ENCODE measurements around the gene SLFN12L. TPM values are rescaled to one million over a fixed set of nuclear protein-coding genes. Genes with fewer than 3 reads are reported as not detected.
"Not testable (repeated sequence)": the region's sequence is repeated elsewhere in the genome, so short reads cannot be mapped to it uniquely, and the experiment has no call there.

Gene SLFN12L
- not detected for polyA plus RNA-seq (2013, experiment 1 of 2; ENCODE audit: insufficient read length)
- not detected for polyA plus RNA-seq (2013, experiment 2 of 2; ENCODE audit: insufficient read length)

- no peak for DNase-seq
Measured at GRCh38 chr17:35537601-35538141, at the start of gene SLFN12L. SLFN12L (minus strand) TSS chr17:35537678; CDS start chr17:35522364, 15,314 bp downstream.

DNA sequence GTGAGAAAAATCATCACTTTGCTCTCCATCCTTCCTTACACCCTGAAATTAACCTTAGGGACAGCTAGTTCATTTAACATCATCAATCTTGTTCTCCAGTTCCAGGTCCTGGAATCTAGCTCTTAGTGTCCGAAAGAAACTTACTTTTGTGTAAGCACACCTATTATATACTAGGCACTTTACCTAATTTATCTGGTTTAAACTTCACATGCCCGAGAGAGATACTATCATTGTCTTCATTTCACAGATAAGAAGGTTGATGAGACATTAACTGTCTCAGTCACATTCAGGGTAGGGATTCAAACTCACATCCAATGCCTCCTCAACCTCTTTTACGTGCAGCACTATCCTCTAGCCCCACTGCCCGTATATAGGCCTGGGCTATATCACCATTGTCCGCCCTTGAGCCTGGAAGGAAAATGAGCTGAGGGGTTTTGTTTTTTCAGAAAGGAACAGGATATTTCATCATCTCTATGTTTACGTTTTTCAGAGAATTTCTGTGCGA lies 49.1 kb upstream of the SLFN12L start:
- no peak for DNase-seq

DNA sequence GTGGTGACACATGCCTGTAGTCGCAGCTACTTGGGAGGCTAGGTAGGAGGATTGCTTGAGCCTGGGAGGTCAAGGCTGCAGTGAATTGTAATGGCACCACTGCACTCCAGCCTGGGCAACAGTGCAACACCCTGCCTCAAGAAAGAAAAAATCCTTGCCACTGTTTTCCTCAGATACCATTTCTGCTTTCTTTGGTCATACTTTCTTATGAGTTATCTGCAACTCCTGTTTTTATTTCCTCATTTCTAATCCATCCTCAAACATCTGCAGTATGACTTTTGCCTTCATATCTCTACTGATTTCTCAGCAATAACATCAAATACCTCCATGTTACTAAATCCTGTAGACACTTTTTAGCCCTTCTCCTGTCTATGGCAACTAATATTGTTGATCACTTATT lies 46.6 kb upstream of the SLFN12L start:
- DNase-seq: no peak

- DNase-seq: no peak
Measured at GRCh38 chr17:35578929-35579432, 41.5 kb upstream of the SLFN12L start.

- peak; percentile 88 for DNase-seq
Measured at GRCh38 chr17:35578197-35578928, 40.9 kb upstream of the SLFN12L start, which contains the start of gene PEX12. PEX12 (minus strand) TSS chr17:35578571; CDS start chr17:35578021, 550 bp downstream.

DNA sequence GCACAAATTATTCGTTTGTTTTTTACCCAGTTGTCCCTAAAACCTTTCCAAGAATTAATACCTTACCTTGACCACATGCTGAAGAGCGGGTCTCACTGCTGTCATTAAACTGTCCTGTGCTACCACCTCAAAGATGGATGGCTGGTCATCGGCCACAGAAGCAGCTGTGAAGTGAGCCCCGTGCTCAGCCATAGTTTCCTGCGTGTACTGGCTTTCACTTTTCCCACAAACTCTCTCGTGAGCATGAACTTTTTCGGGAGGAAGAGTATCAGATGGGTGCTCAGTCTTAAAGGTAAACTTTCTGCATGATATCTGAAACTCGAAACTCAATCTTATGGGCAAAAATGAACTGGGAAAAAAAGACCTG lies 40.3 kb upstream of the SLFN12L start:
- DNase-seq: no peak

GRCh38 chr17:35575759-35576158 lies 38.3 kb upstream of the SLFN12L start:
- DNase-seq: no peak

- DNase-seq: no peak
Measured at GRCh38 chr17:35569405-35569804, 31.9 kb upstream of the SLFN12L start.

DNA sequence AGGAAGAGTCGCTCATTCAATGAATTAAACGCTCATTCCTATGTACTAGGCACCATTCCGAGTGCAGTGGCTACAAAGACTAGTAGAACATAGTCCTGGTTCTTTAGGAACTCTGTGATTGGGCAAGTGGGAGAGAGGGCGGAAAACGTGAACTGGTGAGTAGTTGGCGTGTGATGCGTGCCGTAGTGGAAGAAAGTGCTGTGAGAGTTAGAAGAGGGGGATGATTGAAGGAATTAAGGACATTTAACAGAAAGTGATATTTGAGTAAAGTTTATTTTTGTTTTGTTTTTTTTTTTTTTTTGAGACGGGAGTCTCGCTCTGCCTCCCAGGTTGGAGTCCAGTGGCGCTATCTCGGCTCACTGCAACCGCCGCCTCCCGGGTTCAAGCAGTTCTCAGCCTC lies 31.1 kb upstream of the SLFN12L start:
- DNase-seq: no peak

GRCh38 chr17:35566968-35567367 lies 29.5 kb upstream of the SLFN12L start:
- no peak for DNase-seq

- DNase-seq: not testable (repeated sequence)
Measured at GRCh38 chr17:35563181-35563580, 25.7 kb upstream of the SLFN12L start.

- DNase-seq: no peak
Measured at GRCh38 chr17:35560703-35561102, 23.2 kb upstream of the SLFN12L start, which contains the start of gene SLFN14. SLFN14 (minus strand) TSS chr17:35560819; CDS start chr17:35558062, 2,757 bp downstream.

- no peak for DNase-seq
Measured at GRCh38 chr17:35559495-35560210, 22.2 kb upstream of the SLFN12L start.

GRCh38 chr17:35557353-35557752 lies 19.9 kb upstream of the SLFN12L start:
- no peak for DNase-seq

DNA sequence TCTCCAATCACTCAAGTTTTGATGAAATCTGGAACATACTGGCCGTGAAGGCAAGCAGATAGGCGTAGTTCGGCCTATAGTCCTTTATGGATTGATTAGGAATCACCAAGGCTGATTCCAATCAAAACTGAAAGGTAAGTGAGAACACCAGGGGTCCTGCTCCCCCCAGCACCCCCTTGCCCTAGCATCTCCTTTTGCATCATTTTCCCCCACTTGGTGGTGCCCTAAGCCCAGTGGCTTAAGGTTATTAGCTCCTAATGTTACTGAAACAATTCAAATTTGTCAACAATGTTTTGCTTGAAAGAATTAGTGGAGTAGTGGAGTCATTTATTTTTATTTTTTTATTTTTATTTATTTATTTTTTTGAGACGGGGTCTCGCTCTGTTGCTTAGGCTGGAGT lies 18.2 kb upstream of the SLFN12L start:
- no peak for DNase-seq

- no peak for DNase-seq
Measured at GRCh38 chr17:35554668-35555067, 17.2 kb upstream of the SLFN12L start.

DNA sequence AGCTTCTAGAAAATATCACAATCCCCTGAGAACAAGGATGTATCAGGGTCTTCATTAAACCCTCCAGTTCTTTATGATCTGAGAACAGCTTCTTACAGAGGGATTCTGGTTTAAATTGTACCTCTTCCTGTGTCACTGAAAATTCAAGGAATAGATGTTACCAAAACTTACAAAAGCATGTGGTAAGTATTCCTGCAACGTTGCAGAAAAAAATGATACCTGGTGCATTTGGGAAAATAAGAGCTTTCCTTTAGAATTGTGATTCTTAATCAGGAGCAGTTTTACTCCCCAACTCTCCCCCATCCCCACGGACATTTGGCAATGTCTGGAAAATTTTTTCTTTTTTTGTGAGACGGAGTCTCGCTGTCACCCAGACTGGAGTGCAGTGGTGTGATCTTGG lies 15.8 kb upstream of the SLFN12L start:
- no peak for DNase-seq

GRCh38 chr17:35548978-35549377 lies 11.5 kb upstream of the SLFN12L start:
- no peak for DNase-seq

DNA sequence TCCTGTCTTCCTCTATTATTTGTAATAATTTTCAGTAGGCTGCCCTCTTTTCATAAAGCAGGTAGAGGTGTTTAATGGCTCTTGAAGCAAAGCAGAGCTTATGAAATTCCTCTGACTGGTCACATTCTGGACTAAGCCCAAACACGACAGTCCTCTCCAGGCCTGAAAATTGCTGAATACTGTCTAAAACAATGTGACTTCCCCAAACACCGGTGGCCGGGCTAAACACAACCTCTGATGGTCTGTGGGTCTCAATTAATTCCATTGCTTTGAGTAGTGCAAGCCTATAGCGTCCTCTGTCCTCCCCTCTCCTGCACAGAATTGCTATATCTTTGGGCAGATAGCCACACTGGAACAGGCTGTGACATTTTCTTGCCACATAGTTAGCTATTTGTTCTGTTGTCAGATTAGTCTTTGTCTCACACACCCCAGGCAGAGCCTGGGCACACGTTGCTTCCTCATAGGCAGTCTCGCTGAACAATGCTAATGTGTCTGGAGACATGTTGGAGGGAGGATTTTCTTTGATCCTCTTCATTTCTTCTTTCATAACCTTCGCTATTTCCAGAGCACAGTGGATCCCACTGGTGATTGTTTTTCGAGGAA lies 10.8 kb upstream of the SLFN12L start:
- no peak for DNase-seq

DNA sequence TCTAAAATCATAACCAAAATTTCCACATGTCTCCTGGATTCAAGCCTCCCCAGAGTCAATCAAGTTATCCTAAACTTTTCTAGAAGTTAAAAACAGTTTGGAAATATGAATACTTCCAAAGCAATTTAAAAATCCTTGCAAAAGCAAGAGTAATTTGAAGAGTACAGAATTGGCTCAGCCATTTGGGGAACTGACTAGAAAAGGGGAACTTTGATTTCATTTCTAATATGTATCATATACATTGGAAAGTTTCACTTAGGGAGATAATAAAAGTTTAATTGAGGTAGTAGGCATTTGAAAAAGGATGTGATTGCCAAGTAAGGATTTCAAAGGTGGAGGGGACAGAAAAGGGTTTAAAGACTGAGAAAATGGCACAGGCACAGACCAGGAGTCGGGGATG lies 9.0 kb upstream of the SLFN12L start:
- no peak for DNase-seq

GRCh38 chr17:35545150-35545549 lies 7.7 kb upstream of the SLFN12L start:
- DNase-seq: no peak

- DNase-seq: peak; percentile 2
Measured at GRCh38 chr17:35543856-35544255, 6.4 kb upstream of the SLFN12L start.

DNA sequence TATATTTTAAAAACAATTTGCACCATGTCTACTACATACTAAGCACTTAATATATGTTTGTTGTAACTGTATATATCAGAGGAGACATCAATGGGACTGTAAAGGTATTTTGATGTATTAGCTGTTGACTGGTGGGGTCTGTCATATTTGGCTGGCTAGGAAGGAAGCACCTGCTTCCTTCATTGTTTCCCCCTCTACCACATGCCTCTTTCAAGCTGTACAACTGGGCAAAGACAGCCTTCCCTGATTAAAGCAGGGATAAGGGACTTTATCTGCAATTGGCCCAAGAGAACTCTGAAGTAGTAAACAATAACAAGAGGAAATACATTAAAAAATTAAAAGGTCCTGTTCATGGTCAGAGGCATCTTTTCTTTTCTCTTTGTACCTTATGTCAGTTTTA lies 5.5 kb upstream of the SLFN12L start:
- DNase-seq: no peak
